ENCODE measurements around the gene BPIFB4. TPM values are rescaled to one million over a fixed set of nuclear protein-coding genes. Genes with fewer than 3 reads are reported as not detected.

BPIFB4 gene
- total and polyA plus RNA-seq, 2 of the 4 experiments (the other 2 are of a cell fraction) = not detected

DNA sequence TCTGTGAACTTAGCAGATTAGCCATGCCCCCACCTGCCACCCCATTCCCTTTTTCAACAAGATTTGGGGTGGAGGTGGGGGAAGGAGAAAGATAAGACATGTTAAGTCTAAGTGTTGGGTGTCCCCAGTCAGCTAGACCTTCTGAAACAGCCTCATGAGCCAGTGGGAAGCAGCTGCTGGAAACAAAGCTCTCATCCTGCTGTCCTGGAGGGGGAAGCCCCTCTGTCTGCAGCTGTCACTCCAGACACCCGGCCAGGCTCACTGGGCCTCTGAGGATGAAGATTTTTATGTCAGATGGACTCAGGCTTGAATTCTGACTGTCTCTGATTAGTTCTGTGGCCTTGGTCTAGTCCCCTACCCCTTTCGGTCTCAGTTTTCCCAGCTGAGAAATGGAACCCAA lies 24.7 kb upstream of the BPIFB4 start:
- Histone ChIP-seq H3K14ac (replicated peaks; ENCODE audit: low read depth, low read length) (no peak overlapping the region), H3K27me3 (ENCODE audit: control insufficient read depth, insufficient read depth, low read length) (peaks cover 4% of the 10 kb centered on the region; the same call in 1 of the 2 replicates), H3K9me1 (ENCODE audit: insufficient read depth, low read length) (no peaks in the 10 kb centered on the region), H2BK15ac (ENCODE audit: low read depth, low read length) (no peak overlapping the region), H2AFZ (replicated peaks; ENCODE audit: low read length, poor library complexity) (no peak overlapping the region), H3K27ac (ENCODE audit: insufficient read depth, low read length) (no peak overlapping the region), H3K4ac (ENCODE audit: low read depth, low read length) (no peak overlapping the region), H4K91ac (ENCODE audit: insufficient read depth, low read depth, low read length) (no peak overlapping the region), H4K8ac (ENCODE audit: low read depth in 2 of 2, low read length in 2 of 2) (no peak overlapping the region), H3K23ac (ENCODE audit: low read depth, low read length) (no peak overlapping the region), H3K18ac (ENCODE audit: low read depth, low read length) (no peak overlapping the region), H2BK20ac (ENCODE audit: low read depth, low read length) (no peak overlapping the region), H3K9ac (ENCODE audit: low read depth, low read length) (no peak overlapping the region), H3K36me3 (ENCODE audit: control insufficient read depth, insufficient read depth, low read length) (no peaks in the 10 kb centered on the region), H3K4me1 (ENCODE audit: control insufficient read depth, insufficient read depth, low read length) (no peaks in the 10 kb centered on the region), H2BK120ac (ENCODE audit: low read depth, low read length) (no peak overlapping the region), H4K5ac (ENCODE audit: low read depth, low read length) (no peak overlapping the region), H2AK5ac (ENCODE audit: low read depth, low read length) (no peak overlapping the region), H2BK5ac (ENCODE audit: low read depth, low read length, poor library complexity, severe bottlenecking) (no peak overlapping the region), H3K79me1 (ENCODE audit: low read depth in 1 of 2, low read length in 2 of 2) (no peaks in the 10 kb centered on the region), H2AK9ac (replicated peaks; ENCODE audit: low read depth, low read length, poor library complexity) (peak overlapping the region; percentile 42), H4K20me1 (ENCODE audit: insufficient read depth, low read length) (no peaks in the 10 kb centered on the region), H3K9me3 (ENCODE audit: control insufficient read depth, insufficient read depth, low read length) (no peaks in the 10 kb centered on the region), H3K4me3 (ENCODE audit: insufficient read depth, low read depth, low read length) (no peak overlapping the region), H3K56ac (ENCODE audit: extremely low read depth, insufficient read depth, low read length) (no peak overlapping the region), H3K4me2 (ENCODE audit: low read depth, low read length) (no peak overlapping the region)
- dilution Hi-C loops (cut with HindIII; ENCODE audit: low sequenced_read_pairs, unreplicated experiment) = no loop called here
- in situ Hi-C loops (cut with MboI; ENCODE audit: low sequenced_read_pairs) = no loop called here
- intact Hi-C loops (cut with micrococcal nuclease) = no loop called here
- POLR2A ChIA-PET (ENCODE audit: unreplicated experiment) = no interaction called here
- 71% methylated on average over 1 of the region's 2 CpGs; no CpG with 5 or more reads in 1 of the 2 experiments for WGBS, 2 experiments (ENCODE audit: extremely low coverage in 2 of 2, insufficient read length in 1 of 2)
- TF ChIP-seq MXI1 (IDR thresholded peaks at IDR 0.05; ENCODE audit: borderline replicate concordance, low read depth, low read length) = no peak
- TF ChIP-seq, protein P1, sequence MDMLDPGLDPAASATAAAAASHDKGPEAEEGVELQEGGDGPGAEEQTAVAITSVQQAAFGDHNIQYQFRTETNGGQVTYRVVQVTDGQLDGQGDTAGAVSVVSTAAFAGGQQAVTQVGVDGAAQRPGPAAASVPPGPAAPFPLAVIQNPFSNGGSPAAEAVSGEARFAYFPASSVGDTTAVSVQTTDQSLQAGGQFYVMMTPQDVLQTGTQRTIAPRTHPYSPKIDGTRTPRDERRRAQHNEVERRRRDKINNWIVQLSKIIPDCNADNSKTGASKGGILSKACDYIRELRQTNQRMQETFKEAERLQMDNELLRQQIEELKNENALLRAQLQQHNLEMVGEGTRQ (IDR thresholded peaks at IDR 0.05; ENCODE audit: low read depth, low read length) = no peak
- CTCF ChIA-PET = no interaction called here
- DNase-seq = no peak
- no peak for ATAC-seq (ENCODE audit: low read depth)
- BruUV-seq (replicated peaks) = no TSS peak

Measured in IMR-90 (cell line).